GM19023 (cell line): ENCODE measurements around the gene HIBADH.

Experiments used
- ATAC-seq: cut with Tn5 transposase; IDR thresholded peaks from one replicate; pipeline ENCODE4 v1.9.1; 2021; ENCODE audit warnings: mild to moderate bottlenecking, moderate library complexity; ENCODE audit not compliant: unreplicated experiment

Gene HIBADH

GRCh38 chr7:27554826-27555225 lies 107.9 kb downstream of the HIBADH start:
- no peak for ATAC-seq

- ATAC-seq = no peak
These were observed 109.4 kb downstream of the HIBADH start for GRCh38 chr7:27553273-27553672.

- ATAC-seq = no peak
These were observed 110.8 kb downstream of the HIBADH start for GRCh38 chr7:27551803-27552400.

GRCh38 chr7:27549606-27550005 lies 113.1 kb downstream of the HIBADH start:
- no peak for ATAC-seq

GRCh38 chr7:27548304-27548703 lies 114.4 kb downstream of the HIBADH start:
- ATAC-seq = no peak

- no peak for ATAC-seq
These were observed 115.3 kb downstream of the HIBADH start for GRCh38 chr7:27547401-27547800.

- ATAC-seq = no peak
These were observed 116.1 kb downstream of the HIBADH start for GRCh38 chr7:27546610-27547009.

- ATAC-seq = no peak
These were observed 126.9 kb downstream of the HIBADH start for GRCh38 chr7:27535795-27536194.

- ATAC-seq = no peak
These were observed 129.0 kb downstream of the HIBADH start for GRCh38 chr7:27533652-27534081.

GRCh38 chr7:27532314-27532713 lies 130.4 kb downstream of the HIBADH start:
- ATAC-seq = no peak

GRCh38 chr7:27527348-27527714 lies 135.4 kb downstream of the HIBADH start:
- no peak for ATAC-seq

- ATAC-seq = no peak
These were observed 135.9 kb downstream of the HIBADH start for GRCh38 chr7:27526611-27527347.

GRCh38 chr7:27526131-27526530 lies 136.6 kb downstream of the HIBADH start:
- ATAC-seq = no peak

GRCh38 chr7:27523321-27523720 lies 139.4 kb downstream of the HIBADH start:
- no peak for ATAC-seq

- no peak for ATAC-seq
These were observed 140.1 kb downstream of the HIBADH start for GRCh38 chr7:27522566-27522965.

GRCh38 chr7:27520815-27521790 lies 141.6 kb downstream of the HIBADH start:
- no peak for ATAC-seq

GRCh38 chr7:27519793-27520469 lies 142.8 kb downstream of the HIBADH start:
- ATAC-seq = no peak

GRCh38 chr7:27518561-27519350 lies 143.9 kb downstream of the HIBADH start:
- ATAC-seq = no peak

- no peak for ATAC-seq
These were observed 146.3 kb downstream of the HIBADH start for GRCh38 chr7:27516421-27516820.

GRCh38 chr7:27515933-27516332 lies 146.8 kb downstream of the HIBADH start:
- no peak for ATAC-seq
